22Rv1 (cell line): ENCODE measurements around the gene CXCR6.
"Not testable (repeated sequence)": the region's sequence is repeated elsewhere in the genome, so short reads cannot be mapped to it uniquely, and the experiment has no call there.

ENCODE experiments used
- H3K27ac ChIP-seq: fragments of 450-650 bp; 2 replicates; pipeline ENCODE4 v1.5.1; 2017
- ZFX ChIP-seq: fragments of 450-650 bp; IDR thresholded peaks from 2 replicates; pipeline ENCODE4 v1.6.1; 2017; ENCODE audit warnings: antibody characterized with exemption, borderline replicate concordance
- TF ChIP-seq, protein P1 (sequence below): fragments of 450-650 bp; IDR thresholded peaks from 2 replicates; pipeline ENCODE4 v1.5.1; 2017; ENCODE audit warnings: mild to moderate bottlenecking

The CXCR6 gene

DNA sequence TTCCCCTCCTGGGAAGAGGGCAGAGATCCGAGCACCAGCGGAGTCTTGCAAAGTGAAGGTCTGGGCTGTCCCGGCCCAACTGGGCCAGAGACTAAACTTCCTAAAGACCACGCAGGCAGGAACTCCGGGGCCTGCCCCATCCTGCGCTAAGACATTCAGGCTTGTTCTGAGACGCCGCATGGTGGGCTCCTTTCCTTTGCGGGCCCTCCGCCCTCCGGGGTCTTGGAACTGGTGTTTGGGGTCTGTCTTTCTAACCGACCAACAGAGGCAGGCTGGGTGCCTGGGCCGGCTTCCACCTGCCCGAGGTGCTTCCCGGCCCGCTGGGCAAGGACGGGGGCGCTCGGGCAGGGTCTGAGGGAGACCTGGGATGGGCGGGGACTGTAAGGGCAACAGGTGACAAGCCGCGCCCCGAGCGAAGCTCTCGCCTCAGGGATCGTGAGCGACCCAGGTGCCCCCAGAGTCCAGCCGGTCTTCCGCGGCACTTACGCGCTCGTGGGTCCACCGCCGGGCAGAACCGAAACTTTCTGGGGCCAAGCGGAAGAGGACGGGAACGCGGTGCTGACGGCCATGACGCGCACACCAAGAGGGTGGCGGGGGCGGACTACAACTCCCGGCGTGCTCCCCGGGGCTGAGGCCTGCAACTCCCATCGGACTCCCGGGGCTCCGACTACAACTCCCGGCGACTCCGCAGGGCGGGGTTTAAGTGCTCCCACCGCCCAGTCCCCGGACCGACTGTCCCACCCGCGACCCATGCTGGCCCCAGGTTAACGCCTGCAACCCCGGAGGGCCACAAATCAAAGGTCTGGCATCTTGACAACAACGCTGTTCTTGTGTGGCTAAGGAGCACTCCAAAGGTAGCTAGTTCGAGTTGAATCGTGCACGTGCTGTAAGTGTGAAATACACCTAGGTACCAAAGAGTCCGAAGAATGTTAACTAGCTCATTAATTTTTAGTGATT is 52.2 kb downstream of the CXCR6 start, which contains the start of gene FYCO1:
Gene FYCO1 (minus strand): TSS at position 589 of the 957 bp plus-strand sequence. CDS start 10,914 bp downstream, outside the sequence.
- TF ChIP-seq, protein P1, sequence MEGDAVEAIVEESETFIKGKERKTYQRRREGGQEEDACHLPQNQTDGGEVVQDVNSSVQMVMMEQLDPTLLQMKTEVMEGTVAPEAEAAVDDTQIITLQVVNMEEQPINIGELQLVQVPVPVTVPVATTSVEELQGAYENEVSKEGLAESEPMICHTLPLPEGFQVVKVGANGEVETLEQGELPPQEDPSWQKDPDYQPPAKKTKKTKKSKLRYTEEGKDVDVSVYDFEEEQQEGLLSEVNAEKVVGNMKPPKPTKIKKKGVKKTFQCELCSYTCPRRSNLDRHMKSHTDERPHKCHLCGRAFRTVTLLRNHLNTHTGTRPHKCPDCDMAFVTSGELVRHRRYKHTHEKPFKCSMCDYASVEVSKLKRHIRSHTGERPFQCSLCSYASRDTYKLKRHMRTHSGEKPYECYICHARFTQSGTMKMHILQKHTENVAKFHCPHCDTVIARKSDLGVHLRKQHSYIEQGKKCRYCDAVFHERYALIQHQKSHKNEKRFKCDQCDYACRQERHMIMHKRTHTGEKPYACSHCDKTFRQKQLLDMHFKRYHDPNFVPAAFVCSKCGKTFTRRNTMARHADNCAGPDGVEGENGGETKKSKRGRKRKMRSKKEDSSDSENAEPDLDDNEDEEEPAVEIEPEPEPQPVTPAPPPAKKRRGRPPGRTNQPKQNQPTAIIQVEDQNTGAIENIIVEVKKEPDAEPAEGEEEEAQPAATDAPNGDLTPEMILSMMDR, result no peak
- no peak for TF ChIP-seq ZFX
- peak within 1 kb of the TSS; percentile 69 for H3K27ac ChIP-seq

DNA sequence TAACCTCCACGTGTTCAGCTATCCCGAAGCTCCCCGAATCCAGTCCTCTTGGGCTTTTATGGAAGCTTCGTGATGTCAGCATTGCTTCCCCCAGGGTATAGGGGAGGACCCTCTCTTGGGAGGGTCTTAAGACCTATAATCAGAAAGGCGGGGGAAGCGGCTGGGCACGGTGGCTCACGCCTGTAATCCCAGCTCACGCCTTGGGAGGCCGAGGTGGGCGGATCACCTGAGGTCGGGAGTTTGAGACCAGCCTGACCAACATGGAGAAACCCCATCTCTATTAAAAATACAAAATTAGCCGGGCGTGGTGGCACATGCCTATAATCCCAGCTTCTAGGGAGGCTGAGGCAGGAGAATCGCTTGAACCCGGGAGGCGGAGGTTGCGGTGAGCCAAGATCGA is 54.2 kb downstream of the CXCR6 start:
- H3K27ac ChIP-seq, result not testable (repeated sequence)

DNA sequence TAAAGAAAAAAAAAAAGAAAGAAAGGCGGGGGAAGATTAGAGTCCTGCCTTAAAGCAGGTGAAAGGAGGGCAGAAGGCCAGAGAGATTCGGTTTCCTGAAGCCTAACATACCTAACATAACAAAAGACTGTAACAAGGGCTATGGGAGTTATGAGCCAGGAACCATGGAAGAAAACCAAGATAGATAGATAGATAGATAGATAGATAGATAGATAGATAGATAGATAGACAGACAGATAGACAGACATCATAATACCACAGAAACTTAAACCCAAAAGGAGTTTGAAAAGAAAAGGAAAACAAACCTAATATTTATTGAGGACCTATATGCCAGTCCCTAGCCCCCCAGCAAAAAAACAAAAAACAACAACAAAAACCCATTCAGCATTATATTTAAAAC is 54.7 kb downstream of the CXCR6 start:
- no peak overlapping the region for H3K27ac ChIP-seq
- TF ChIP-seq ZFX, result no peak
- TF ChIP-seq, protein P1, result no peak
